ENCODE results near the gene KCTD5.
"Not testable (repeated sequence)": the region's sequence is repeated elsewhere in the genome, so short reads cannot be mapped to it uniquely, and the experiment has no call there.

KCTD5 gene

DNA sequence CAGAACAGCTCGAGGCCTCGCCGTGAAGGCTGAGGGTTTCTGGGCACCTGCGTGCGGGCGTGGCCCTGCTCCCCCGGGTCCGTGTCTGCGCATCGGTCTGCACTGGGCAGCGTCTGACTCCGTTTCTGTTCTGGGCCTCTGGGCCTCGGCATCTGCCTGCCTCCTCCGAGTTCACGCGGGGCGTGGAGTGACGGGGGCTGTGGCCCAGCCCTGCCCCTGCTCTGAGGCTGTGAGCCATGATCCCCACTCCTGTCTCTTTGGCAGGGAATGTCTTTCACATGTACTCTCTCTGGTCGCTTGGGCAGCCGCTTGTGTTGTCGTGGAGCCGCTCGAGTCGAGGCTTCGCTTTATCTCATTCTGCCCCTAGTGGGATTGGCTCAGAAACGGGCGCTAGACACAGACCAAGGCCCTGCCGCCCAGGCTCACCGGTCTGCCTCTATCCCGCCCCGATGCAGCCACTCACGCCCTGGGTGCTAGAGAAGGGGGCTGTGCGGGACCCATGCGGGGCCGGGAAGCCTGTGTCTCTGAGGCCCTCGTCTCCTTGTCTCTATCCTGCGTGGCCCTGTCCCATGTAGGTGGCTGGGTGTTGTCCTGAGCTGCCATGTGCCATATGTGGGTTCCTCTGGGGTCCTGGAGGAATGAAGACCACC, 14.4 kb downstream of the KCTD5 start:
- peaks cover 0 to 63% (median 50%) of the 10 kb centered on the region in 5 donors for H3K36me3 ChIP-seq (ENCODE audit: control insufficient read depth in 5 of 5, insufficient read depth in 5 of 5, low read length in 5 of 5)
- not testable (repeated sequence) for H3K4me3 ChIP-seq (ENCODE audit: low read depth in 1 of 5, low read length in 5 of 5); H3K9me3 ChIP-seq (ENCODE audit: control insufficient read depth in 5 of 5, low read length in 5 of 5); H3K27me3 ChIP-seq (ENCODE audit: control insufficient read depth in 5 of 5, insufficient read depth in 4 of 5, low read length in 5 of 5); H3K27ac ChIP-seq (ENCODE audit: low read depth, low read length); H3K9ac ChIP-seq (ENCODE audit: low read length in 5 of 5)
- peaks cover 4 to 17% (median 16%) of the 10 kb centered on the region in 5 donors for H3K4me1 ChIP-seq (ENCODE audit: control insufficient read depth in 5 of 5, insufficient read depth in 5 of 5, low read length in 5 of 5)

DNA sequence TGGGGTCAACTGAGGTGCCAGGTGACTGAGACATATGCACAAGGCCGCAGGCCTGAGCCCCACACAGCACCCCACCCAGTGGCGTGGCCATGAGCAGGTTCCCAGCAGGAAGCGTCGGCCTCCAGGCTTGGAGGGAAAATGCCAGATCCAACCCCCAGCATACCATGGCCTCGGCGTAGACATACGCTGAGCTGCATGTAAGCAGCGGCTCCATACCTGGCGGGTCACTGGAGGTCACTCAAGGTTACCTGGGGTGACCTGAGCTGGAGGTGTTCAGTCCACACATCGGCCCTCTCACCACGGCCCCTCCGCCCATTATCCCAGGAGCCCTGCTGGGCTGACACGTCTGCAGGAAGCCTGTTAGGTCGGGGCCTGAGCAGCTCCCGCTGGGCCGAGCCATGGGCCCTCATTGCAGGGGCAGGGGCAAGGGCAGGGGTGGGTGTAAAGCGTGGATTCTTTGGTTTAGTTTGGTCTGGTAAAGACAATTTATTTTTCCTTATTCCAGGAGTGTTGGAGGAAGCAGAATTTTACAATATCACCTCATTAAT, 15.2 kb downstream of the KCTD5 start:
- no peak overlapping the region for H3K4me3 ChIP-seq (ENCODE audit: low read depth in 1 of 5, low read length in 5 of 5)
- peaks cover 0 to 9% (median 8%) of the 10 kb centered on the region in 5 donors for H3K4me1 ChIP-seq (ENCODE audit: control insufficient read depth in 5 of 5, insufficient read depth in 5 of 5, low read length in 5 of 5)
- no peaks in the 10 kb centered on the region for H3K9me3 ChIP-seq (ENCODE audit: control insufficient read depth in 5 of 5, low read length in 5 of 5)
- peaks cover 0 to 63% (median 56%) of the 10 kb centered on the region in 5 donors for H3K36me3 ChIP-seq (ENCODE audit: control insufficient read depth in 5 of 5, insufficient read depth in 5 of 5, low read length in 5 of 5)
- H3K9ac ChIP-seq (ENCODE audit: low read length in 5 of 5): no peak overlapping the region
- H3K27ac ChIP-seq (ENCODE audit: low read depth, low read length): no peak overlapping the region
- H3K27me3 ChIP-seq (ENCODE audit: control insufficient read depth in 5 of 5, insufficient read depth in 4 of 5, low read length in 5 of 5): no peaks in the 10 kb centered on the region

DNA sequence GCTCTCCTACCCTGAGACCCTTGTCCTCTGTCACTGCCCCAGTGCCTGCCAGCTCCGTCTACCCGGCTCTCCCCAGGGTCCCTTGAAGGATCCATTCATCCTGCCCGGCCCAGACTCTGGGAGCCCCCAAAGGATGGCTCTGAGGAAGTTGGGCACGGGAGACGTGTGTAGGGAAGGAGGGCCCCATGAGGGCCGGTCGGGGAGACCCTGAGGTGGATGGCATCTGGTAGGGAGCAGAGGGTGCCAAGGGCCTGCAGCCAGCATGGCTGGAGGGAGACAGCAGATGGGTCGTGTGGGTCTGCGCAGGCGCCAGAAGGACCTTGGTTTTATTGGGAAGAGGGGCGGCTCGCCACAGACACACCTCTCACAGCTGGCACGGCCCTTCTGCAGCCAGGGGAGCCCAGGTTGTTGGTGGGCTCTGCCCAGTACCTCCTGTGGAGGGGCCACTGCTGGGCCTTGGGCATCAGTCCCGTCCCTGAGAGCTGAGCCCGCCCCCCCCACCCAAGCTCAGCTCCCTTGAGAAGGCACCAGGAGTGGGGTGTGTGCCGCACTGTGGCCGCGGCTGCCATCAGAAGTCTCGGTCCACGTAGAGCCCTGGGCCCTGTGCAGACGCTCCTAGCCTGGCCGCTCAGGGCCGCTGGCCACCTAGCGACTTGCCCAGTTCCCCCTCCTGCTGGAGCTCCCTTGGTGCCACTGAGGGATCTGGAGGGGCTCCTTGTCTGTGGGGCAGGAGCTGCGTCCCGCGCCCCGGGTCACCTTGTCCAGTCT, 16.0 kb downstream of the KCTD5 start:
- Histone ChIP-seq H3K9me3 (ENCODE audit: control insufficient read depth in 5 of 5, low read length in 5 of 5) (no peaks in the 10 kb centered on the region), H3K27ac (ENCODE audit: low read depth, low read length) (no peak overlapping the region), H3K27me3 (ENCODE audit: control insufficient read depth in 5 of 5, insufficient read depth in 4 of 5, low read length in 5 of 5) (no peaks in the 10 kb centered on the region), H3K4me3 (ENCODE audit: low read depth in 1 of 5, low read length in 5 of 5) (no peak overlapping the region), H3K9ac (ENCODE audit: low read length in 5 of 5) (no peak overlapping the region), H3K4me1 (ENCODE audit: control insufficient read depth in 5 of 5, insufficient read depth in 5 of 5, low read length in 5 of 5) (peaks cover 0 to 1% (median under 1%) of the 10 kb centered on the region in 5 donors), H3K36me3 (ENCODE audit: control insufficient read depth in 5 of 5, insufficient read depth in 5 of 5, low read length in 5 of 5) (peaks cover 0 to 70% (median 64%) of the 10 kb centered on the region in 5 donors)

DNA sequence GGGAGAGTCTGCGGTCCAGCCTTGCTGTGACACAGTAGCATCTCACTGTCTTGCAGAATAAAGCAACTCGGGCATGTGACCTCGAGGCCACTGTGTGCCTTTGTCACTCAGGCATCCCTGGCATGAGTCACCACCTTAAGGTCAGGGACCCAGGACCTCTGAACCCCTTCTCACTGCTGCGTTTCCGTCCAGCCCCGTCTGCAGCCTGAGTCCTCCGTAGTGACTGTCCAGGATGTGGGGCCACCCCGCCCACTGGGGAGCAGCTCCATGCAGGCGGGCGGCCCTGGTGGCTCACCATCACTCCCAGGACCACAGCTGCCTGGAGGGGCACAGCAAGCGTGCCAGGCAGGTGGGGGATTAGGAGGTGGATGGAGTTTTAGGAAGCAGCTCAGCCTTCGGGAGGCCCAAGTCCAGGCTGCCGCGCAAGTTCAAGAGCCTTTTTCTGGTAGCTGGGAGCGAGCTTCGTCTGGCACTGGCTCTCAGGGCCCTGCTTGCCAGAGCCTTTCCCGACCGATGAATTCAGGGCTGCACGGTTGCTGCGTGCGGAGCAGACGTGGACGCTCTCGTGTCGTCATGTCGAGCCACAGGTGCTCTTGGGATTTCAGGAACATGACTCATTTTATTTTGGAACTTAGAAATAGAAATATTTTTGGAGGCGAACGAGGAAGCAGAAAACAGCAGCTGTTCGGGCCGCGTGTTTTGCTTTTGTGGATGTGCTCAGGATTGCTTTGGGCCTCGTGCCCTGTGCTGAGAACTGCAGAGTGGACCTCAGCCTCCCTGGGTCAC, 16.8 kb downstream of the KCTD5 start:
- Histone ChIP-seq H3K4me3 (ENCODE audit: low read depth in 1 of 5, low read length in 5 of 5) (no peak overlapping the region), H3K9ac (ENCODE audit: low read length in 5 of 5) (no peak overlapping the region), H3K27ac (ENCODE audit: low read depth, low read length) (no peak overlapping the region), H3K9me3 (ENCODE audit: control insufficient read depth in 5 of 5, low read length in 5 of 5) (no peaks in the 10 kb centered on the region), H3K27me3 (ENCODE audit: control insufficient read depth in 5 of 5, insufficient read depth in 4 of 5, low read length in 5 of 5) (no peaks in the 10 kb centered on the region), H3K36me3 (ENCODE audit: control insufficient read depth in 5 of 5, insufficient read depth in 5 of 5, low read length in 5 of 5) (peaks cover 0 to 78% (median 71%) of the 10 kb centered on the region in 5 donors), H3K4me1 (ENCODE audit: control insufficient read depth in 5 of 5, insufficient read depth in 5 of 5, low read length in 5 of 5) (no peaks in the 10 kb centered on the region)

DNA sequence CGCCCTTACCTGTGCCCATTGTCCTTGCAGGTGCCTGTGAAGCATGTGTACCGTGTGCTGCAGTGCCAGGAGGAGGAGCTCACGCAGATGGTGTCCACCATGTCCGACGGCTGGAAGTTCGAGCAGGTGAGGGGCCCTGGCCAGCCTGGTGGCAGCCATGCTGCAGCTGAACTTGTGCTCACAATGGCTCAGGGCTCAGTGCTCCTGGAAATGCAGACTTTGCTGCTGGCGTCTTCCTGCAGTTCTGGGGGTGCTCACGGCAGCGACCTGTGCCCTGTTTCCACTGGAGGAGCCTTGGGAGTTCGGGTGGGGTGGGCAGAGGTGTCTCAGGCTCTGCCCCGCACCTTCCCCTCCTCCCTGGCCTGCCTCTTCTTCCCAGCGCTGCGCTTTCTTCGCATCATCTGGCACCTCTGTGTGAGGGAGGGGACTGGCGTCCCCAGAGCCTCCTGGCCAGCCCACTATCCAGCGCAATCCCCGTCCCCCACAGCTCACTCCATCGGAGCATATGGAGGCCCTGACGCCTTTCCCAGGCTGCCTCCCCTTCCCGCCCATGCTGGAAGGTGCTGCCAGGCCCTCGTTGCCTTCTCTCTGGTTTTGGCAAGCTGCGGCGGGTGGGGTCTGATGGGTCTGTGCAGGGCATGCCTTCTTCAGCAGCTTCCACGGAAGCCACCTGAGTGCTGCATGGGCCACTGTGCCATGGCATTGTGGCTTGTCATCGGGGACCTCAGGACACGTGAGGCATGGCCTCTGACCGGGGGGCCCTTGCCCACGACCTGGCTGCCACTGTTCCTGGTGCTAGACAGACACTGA, 17.7 kb downstream of the KCTD5 start:
- Histone ChIP-seq H3K4me3 (ENCODE audit: low read depth in 1 of 5, low read length in 5 of 5) (no peak overlapping the region), H3K9me3 (ENCODE audit: control insufficient read depth in 5 of 5, low read length in 5 of 5) (no peaks in the 10 kb centered on the region), H3K4me1 (ENCODE audit: control insufficient read depth in 5 of 5, insufficient read depth in 5 of 5, low read length in 5 of 5) (no peaks in the 10 kb centered on the region), H3K36me3 (ENCODE audit: control insufficient read depth in 5 of 5, insufficient read depth in 5 of 5, low read length in 5 of 5) (peaks cover 0 to 87% (median 79%) of the 10 kb centered on the region in 5 donors), H3K27ac (ENCODE audit: low read depth, low read length) (no peak overlapping the region), H3K9ac (ENCODE audit: low read length in 5 of 5) (no peak overlapping the region), H3K27me3 (ENCODE audit: control insufficient read depth in 5 of 5, insufficient read depth in 4 of 5, low read length in 5 of 5) (no peaks in the 10 kb centered on the region)

DNA sequence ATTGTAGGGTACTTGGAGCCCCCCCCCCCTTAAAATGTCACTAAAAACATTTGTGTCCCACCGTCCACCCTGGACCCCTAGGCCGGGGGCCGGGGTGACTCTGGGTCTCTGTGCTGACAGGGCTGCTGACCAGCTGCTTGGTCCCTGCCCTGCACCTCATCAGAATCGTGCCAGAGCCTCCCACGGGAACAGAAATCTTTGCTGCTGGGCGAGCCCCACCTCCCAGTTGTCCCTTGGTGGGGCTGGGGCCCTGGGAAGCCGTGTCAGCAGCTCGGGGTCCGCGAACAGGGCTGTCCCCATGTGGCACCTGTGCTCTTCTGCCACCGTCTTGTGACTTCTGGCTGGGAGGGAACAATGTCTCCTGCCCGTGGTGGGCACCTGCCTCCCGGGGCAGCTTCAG, 18.5 kb downstream of the KCTD5 start:
- peaks cover 0 to 95% (median 87%) of the 10 kb centered on the region in 5 donors for H3K36me3 ChIP-seq (ENCODE audit: control insufficient read depth in 5 of 5, insufficient read depth in 5 of 5, low read length in 5 of 5)
- no peak overlapping the region for H3K4me3 ChIP-seq (ENCODE audit: low read depth in 1 of 5, low read length in 5 of 5)
- H3K27me3 ChIP-seq (ENCODE audit: control insufficient read depth in 5 of 5, insufficient read depth in 4 of 5, low read length in 5 of 5): no peaks in the 10 kb centered on the region
- H3K9ac ChIP-seq (ENCODE audit: low read length in 5 of 5): no peak overlapping the region
- H3K4me1 ChIP-seq (ENCODE audit: control insufficient read depth in 5 of 5, insufficient read depth in 5 of 5, low read length in 5 of 5): no peaks in the 10 kb centered on the region
- H3K9me3 ChIP-seq (ENCODE audit: control insufficient read depth in 5 of 5, low read length in 5 of 5): no peaks in the 10 kb centered on the region
- H3K27ac ChIP-seq (ENCODE audit: low read depth, low read length): no peak overlapping the region

DNA sequence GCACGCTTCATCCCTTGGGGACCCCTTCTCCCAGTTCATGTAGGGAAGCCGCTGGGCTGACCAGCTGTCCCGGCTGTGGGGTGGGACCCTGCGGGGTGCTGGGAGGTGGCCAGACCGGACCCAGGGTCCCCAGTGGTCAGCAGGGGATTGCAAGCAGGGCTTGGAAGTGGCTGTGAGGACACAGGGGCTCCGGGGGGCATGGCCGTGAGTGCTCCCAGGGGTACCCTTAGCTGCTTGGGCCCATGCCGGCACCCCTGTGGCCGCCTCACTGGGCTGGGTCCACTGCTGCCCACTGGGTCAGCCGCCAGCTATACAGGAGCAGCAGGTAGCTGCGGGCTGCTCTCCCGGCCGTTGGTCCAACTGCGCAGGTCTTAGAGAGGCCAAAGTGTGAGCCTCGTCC, 18.9 kb downstream of the KCTD5 start:
- Histone ChIP-seq H3K9ac (ENCODE audit: low read length in 5 of 5) (no peak overlapping the region), H3K4me1 (ENCODE audit: control insufficient read depth in 5 of 5, insufficient read depth in 5 of 5, low read length in 5 of 5) (no peaks in the 10 kb centered on the region), H3K36me3 (ENCODE audit: control insufficient read depth in 5 of 5, insufficient read depth in 5 of 5, low read length in 5 of 5) (peaks cover 0 to 100% (median 91%) of the 10 kb centered on the region in 5 donors), H3K9me3 (ENCODE audit: control insufficient read depth in 5 of 5, low read length in 5 of 5) (no peaks in the 10 kb centered on the region), H3K27ac (ENCODE audit: low read depth, low read length) (no peak overlapping the region), H3K27me3 (ENCODE audit: control insufficient read depth in 5 of 5, insufficient read depth in 4 of 5, low read length in 5 of 5) (no peaks in the 10 kb centered on the region), H3K4me3 (ENCODE audit: low read depth in 1 of 5, low read length in 5 of 5) (no peak overlapping the region)

DNA sequence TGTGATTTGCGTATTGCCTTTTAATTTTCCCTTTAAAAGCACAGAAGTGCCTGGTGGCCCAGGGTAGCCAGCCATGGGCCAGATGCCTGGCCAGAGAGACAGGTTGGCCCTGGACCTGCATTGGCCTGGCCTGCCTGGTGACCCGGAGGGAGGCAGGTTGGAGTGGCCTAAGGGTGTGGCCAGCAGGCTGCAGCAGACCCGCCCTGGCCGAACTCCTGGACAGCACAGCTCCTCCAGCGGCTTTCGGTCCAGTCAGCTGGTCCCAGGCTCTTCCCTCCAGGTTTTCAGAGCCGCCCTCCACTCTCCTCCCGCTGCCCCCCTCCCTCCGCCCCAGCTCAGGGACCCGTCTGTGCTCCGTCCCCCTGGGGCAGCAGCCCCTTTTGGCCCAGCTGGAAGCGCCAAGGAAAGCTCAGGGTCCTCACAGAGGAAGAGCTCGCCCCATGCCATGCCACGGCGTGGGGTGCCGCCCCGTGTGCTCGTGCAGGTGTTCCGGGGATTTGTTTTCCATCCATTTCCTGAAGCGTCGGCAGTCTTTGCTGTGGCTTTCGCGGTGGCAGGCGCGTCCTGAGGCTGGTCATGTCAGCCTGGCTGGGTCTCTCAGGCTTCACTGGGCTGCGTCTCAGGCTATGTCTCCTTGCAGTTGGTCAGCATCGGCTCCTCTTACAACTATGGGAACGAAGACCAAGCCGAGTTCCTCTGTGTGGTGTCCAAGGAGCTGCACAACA, 19.6 kb downstream of the KCTD5 start:
- H3K9me3 ChIP-seq (ENCODE audit: control insufficient read depth in 5 of 5, low read length in 5 of 5): no peaks in the 10 kb centered on the region
- H3K4me1 ChIP-seq (ENCODE audit: control insufficient read depth in 5 of 5, insufficient read depth in 5 of 5, low read length in 5 of 5): no peaks in the 10 kb centered on the region
- H3K4me3 ChIP-seq (ENCODE audit: low read depth in 1 of 5, low read length in 5 of 5): no peak overlapping the region
- peaks cover 0 to 97% (median 90%) of the 10 kb centered on the region in 5 donors for H3K36me3 ChIP-seq (ENCODE audit: control insufficient read depth in 5 of 5, insufficient read depth in 5 of 5, low read length in 5 of 5)
- H3K27me3 ChIP-seq (ENCODE audit: control insufficient read depth in 5 of 5, insufficient read depth in 4 of 5, low read length in 5 of 5): no peaks in the 10 kb centered on the region
- H3K27ac ChIP-seq (ENCODE audit: low read depth, low read length): no peak overlapping the region
- no peak overlapping the region for H3K9ac ChIP-seq (ENCODE audit: low read length in 5 of 5)

DNA sequence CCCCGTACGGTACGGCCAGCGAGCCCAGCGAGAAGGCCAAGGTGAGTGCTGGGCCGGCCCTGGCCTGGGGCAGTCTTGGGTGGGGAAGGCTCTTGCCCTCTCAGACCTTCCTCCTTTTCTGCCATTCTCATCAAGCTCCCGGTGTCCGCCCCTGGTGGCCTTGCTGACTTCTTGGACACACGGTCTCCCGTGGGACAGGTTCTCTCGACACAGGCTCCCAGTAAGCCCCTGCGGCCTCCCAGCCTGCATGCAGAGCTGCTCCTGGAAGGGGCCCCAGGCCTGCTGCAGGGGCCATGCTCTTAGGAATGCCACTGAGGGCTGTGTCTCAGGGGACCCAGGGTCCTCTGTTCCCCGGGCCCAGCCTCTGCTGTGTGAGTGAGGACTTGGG, 20.1 kb downstream of the KCTD5 start:
- Histone ChIP-seq H3K27ac (ENCODE audit: low read depth, low read length) (no peak overlapping the region), H3K4me1 (ENCODE audit: control insufficient read depth in 5 of 5, insufficient read depth in 5 of 5, low read length in 5 of 5) (no peaks in the 10 kb centered on the region), H3K36me3 (ENCODE audit: control insufficient read depth in 5 of 5, insufficient read depth in 5 of 5, low read length in 5 of 5) (peaks cover 0 to 97% (median 90%) of the 10 kb centered on the region in 5 donors), H3K9me3 (ENCODE audit: control insufficient read depth in 5 of 5, low read length in 5 of 5) (no peaks in the 10 kb centered on the region), H3K27me3 (ENCODE audit: control insufficient read depth in 5 of 5, insufficient read depth in 4 of 5, low read length in 5 of 5) (no peaks in the 10 kb centered on the region), H3K4me3 (ENCODE audit: low read depth in 1 of 5, low read length in 5 of 5) (no peak overlapping the region), H3K9ac (ENCODE audit: low read length in 5 of 5) (no peak overlapping the region)

Measured in subcutaneous abdominal adipose tissue (tissue), 5 donors.